Natural killer cell treated with Interleukin-12 subunit alpha and Interleukin-12 subunit beta and Interleukin-15 and Interleukin-18, amount 100 ng/mL, for 72 hours (primary cell): ENCODE results near the gene IL17RA. TPM values are rescaled to one million over a fixed set of nuclear protein-coding genes. Genes with fewer than 3 reads are reported as not detected.
A peak's percentile ranks its signal among the peaks of the same experiment; 100 is the strongest.
"Not testable (repeated sequence)": the region's sequence is repeated elsewhere in the genome, so short reads cannot be mapped to it uniquely, and the experiment has no call there.

Source experiments
- ATAC-seq, 2 donors: fragments of 150-1000 bp; cut with Tn5 transposase in 1 of 2; sonication (Bioruptor Pico), chemical (Tn5 transposase) in 1 of 2; 2 replicates each; pipeline ENCODE4 v1.10.0; 2021
- DNase-seq: peaks from one replicate; pipeline ENCODE4 v3.0.0; 2022; ENCODE audit warnings: low spot score
- H3K27ac Mint-ChIP-seq, 2 donors: 1 replicate in 1 of 2; 2 replicates in 1 of 2; pipeline ENCODE4 v1.8.0; 2022; ENCODE audit warnings: mixed read lengths in 2 of 2, mild to moderate bottlenecking in 1 of 2, moderate library complexity in 1 of 2
- H3K27me3 Mint-ChIP-seq, 2 donors: 1 replicate in 1 of 2; 2 replicates in 1 of 2; pipeline ENCODE4 v1.8.0; 2022; ENCODE audit warnings: mixed read lengths in 2 of 2
- H3K36me3 Mint-ChIP-seq: one replicate; pipeline ENCODE4 v1.8.0; 2022; ENCODE audit warnings: mixed read lengths
- H3K4me1 Mint-ChIP-seq, 2 donors: 1 replicate in 1 of 2; 2 replicates in 1 of 2; pipeline ENCODE4 v1.8.0; 2022; ENCODE audit warnings: low read depth in 2 of 2, mixed read lengths in 2 of 2, mild to moderate bottlenecking in 1 of 2
- H3K4me3 Mint-ChIP-seq: one replicate; pipeline ENCODE4 v1.8.0; 2022; ENCODE audit warnings: mixed read lengths
- H3K9me3 Mint-ChIP-seq: 2 replicates; pipeline ENCODE4 v1.8.0; 2022; ENCODE audit warnings: mixed read lengths
- total RNA-seq, 2 donors: library from RNA; stranded (reverse); gene quantifications; one replicate each; pipeline ENCODE4 v1.2.3, GENCODE V29; 2022

IL17RA gene
- total RNA-seq, 2 donors from 2014 or later = 26.5 to 70.5 TPM

DNA sequence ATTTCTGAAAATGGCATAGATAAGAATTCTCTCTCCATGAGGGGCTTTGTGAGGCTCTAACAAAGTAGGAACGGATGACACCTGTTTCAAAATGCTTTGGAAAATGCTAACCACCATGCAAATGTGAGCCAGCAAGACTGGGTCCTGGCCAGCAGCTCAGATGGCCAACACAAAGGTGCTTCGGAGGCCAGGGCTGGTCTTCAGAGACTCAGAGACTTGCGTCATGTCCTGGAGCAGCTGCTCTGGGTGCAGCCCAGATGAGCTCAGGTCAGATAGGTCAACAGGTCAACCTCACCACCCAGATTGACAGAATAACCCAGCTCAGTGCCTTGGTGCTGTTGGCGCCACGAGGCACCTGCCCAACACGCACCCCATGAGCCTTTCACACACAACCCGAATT, 48.3 kb downstream of the IL17RA start:
- DNase-seq (no peak), ATAC-seq (no peak)
- Mint-ChIP-seq H3K4me3 (no peak overlapping the region), H3K27ac (no peak overlapping the region), H3K36me3 (no peaks in the 10 kb centered on the region), H3K27me3 (no peaks in the 10 kb centered on the region), H3K9me3 (no peaks in the 10 kb centered on the region), H3K4me1 (no peaks in the 10 kb centered on the region)

- ATAC-seq (no peak), DNase-seq (no peak)
- Mint-ChIP-seq H3K27me3 (no peaks in the 10 kb centered on the region), H3K9me3 (no peaks in the 10 kb centered on the region), H3K4me3 (no peak overlapping the region), H3K36me3 (no peaks in the 10 kb centered on the region), H3K4me1 (no peaks in the 10 kb centered on the region), H3K27ac (no peak overlapping the region)
Observed at GRCh38 chr22:17135153-17135760, 50.5 kb downstream of the IL17RA start.

- H3K27ac Mint-ChIP-seq = no peak overlapping the region
- H3K4me3 Mint-ChIP-seq = no peak overlapping the region
- no peaks in the 10 kb centered on the region for H3K27me3 Mint-ChIP-seq
- H3K9me3 Mint-ChIP-seq = no peaks in the 10 kb centered on the region
- DNase-seq (no peak), ATAC-seq (no peak)
- H3K4me1 Mint-ChIP-seq = no peaks in the 10 kb centered on the region
- no peaks in the 10 kb centered on the region for H3K36me3 Mint-ChIP-seq
Observed at GRCh38 chr22:17137170-17137569, 52.4 kb downstream of the IL17RA start.

- Mint-ChIP-seq H3K27me3 (no peaks in the 10 kb centered on the region), H3K9me3 (no peaks in the 10 kb centered on the region), H3K4me3 (no peak overlapping the region), H3K36me3 (no peaks in the 10 kb centered on the region), H3K4me1 (no peaks in the 10 kb centered on the region), H3K27ac (no peak overlapping the region)
- no peak for ATAC-seq
- DNase-seq = no peak
Observed at GRCh38 chr22:17137861-17138425, 53.1 kb downstream of the IL17RA start.

- Mint-ChIP-seq H3K27ac (no peak overlapping the region), H3K36me3 (no peaks in the 10 kb centered on the region), H3K4me3 (no peak overlapping the region)
Observed at GRCh38 chr22:17138513-17138912, 53.7 kb downstream of the IL17RA start.

DNA sequence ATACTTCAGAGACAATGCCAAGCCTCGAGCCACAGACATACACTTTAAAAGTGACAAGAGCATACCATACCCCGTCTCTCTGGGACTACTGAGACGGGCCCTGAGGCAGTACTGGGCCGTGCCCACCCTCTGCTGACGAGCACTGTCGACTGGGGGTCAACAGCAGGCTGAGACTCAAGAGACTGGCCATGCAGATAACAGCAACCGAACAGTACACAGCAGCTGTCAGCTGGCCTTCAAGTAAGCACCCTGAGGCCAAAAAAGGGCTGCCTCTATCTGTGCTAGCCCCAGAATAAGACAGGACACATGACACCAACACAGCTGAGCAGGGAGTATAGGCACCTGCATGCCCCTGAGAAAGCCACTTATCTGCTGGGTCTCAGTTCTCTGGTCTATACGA, 55.2 kb downstream of the IL17RA start:
- ATAC-seq = no peak
- Mint-ChIP-seq H3K36me3 (no peaks in the 10 kb centered on the region), H3K4me3 (no peak overlapping the region), H3K27ac (no peak overlapping the region), H3K27me3 (no peaks in the 10 kb centered on the region), H3K4me1 (no peaks in the 10 kb centered on the region), H3K9me3 (no peaks in the 10 kb centered on the region)
- DNase-seq = no peak

More at GRCh38 chr22:17138513-17138912, 53.7 kb downstream of the IL17RA start:
- ATAC-seq = no peak
- H3K27me3 Mint-ChIP-seq = no peaks in the 10 kb centered on the region
- H3K4me1 Mint-ChIP-seq = no peaks in the 10 kb centered on the region
- no peaks in the 10 kb centered on the region for H3K9me3 Mint-ChIP-seq
- no peak for DNase-seq

DNA sequence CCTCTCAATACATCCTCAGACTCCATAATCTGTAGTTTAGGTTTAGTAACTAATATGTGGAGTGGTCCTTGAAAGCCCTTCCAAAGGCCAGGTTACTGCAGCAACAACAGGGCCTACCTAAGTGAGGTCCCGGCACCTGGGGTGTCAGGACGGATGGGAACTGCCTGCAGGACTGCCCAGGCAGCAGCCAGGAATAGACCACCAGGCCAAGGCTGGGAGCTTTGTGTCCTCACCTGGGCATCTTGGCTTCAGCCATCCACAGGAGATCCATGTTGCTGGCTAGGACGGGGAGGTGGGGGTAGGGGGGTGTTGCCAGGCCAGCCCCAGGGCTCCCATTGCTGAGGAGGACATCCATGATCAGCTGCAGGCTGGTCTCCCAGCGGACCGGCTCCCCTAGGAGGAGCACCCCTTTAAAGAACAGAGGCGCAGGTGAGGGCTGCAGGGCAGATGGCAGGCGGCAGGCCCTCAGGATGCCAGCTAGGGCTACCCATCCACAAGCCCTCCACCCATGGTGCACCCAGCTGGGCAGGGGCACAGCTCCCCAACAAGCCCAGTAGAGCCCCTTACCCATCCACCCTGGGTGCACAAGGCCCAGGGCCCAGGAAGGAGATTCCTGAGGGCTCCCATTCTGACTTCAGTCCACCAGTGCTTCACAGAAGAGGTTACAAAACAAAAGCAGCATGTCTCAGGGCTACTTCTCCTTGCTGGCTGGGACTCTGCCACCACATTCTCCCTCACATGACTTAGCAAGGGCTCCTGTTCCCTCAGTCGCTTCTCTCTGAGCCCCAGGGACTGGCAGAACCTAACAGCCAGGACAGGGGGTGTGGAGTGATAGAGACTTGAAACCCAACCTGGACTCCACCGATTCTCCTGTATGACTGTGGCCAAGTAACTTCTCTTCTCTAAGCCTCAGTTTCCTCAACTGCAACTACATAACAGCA, 56.3 kb downstream of the IL17RA start:
- Mint-ChIP-seq H3K36me3 (no peaks in the 10 kb centered on the region), H3K4me3 (no peak overlapping the region), H3K27ac (no peak overlapping the region), H3K27me3 (no peaks in the 10 kb centered on the region), H3K9me3 (no peaks in the 10 kb centered on the region), H3K4me1 (no peaks in the 10 kb centered on the region)
- DNase-seq (no peak), ATAC-seq (peak in 1 of 2 donors; percentile 36)

- H3K27me3 Mint-ChIP-seq = no peaks in the 10 kb centered on the region
Observed at GRCh38 chr22:17143101-17143500, 58.3 kb downstream of the IL17RA start.

DNA sequence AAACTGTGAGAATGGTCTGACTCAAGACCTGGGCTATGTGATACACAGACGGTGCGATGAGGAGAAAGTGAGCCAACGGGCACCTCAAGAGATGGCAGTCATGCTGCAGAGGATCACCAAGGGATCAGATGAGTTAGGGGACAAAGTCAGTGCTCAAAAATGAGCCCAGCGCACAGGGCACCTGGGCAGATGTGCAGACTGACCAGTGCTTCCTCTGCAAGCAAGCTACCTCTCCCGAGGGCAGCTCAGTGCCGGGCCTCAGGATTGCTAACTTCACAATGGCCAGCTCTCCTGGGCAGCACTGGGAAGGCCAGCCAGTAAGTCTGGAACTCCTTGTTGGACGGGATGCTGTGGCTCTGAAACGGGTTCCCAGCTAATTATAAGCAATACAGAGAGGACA, 59.0 kb downstream of the IL17RA start:
- Mint-ChIP-seq H3K27ac (no peak overlapping the region), H3K4me3 (no peak overlapping the region), H3K4me1 (peaks cover 0 to 5% of the 10 kb centered on the region in 2 donors), H3K27me3 (no peaks in the 10 kb centered on the region), H3K9me3 (no peaks in the 10 kb centered on the region), H3K36me3 (peaks cover 5% of the 10 kb centered on the region)
- ATAC-seq (no peak), DNase-seq (no peak)

More at GRCh38 chr22:17143101-17143500, 58.3 kb downstream of the IL17RA start:
- DNase-seq (no peak), ATAC-seq (no peak)
- Mint-ChIP-seq H3K9me3 (no peaks in the 10 kb centered on the region), H3K36me3 (peaks cover 5% of the 10 kb centered on the region), H3K4me1 (peaks cover 0 to 3% of the 10 kb centered on the region in 2 donors), H3K27ac (no peak overlapping the region), H3K4me3 (no peak overlapping the region)

DNA sequence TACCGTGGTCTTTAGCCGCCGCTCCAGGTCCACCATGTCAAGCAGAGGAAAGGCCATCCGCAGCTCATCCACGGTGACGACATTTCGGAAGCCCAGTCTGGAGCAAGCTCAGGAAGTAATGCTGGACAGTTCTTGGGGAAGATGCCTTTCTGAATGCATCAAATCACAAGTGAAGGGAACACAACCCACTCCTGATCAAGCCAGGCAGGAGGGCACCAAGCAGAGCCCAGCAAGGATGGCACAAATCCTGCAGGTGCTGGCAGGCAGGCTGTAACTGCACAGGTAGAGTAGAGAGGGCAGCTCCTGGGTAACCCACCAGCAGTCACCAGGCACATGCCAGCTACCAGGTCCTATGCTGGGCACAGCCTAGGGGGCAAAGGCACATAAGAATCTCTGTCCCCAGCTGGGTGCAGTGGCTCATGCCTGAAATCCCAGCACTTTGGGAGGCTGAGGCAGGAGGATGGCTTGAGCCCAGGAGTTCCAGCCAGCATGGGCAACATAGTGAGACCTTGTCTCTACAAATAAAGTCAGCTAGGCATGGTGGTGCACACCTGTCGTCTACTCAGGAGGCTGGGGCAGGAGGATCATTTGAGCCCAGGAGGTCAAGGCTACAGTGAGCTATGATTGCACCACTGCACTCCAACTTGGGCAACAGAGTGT, 60.4 kb downstream of the IL17RA start:
- peaks cover 5% of the 10 kb centered on the region for H3K36me3 Mint-ChIP-seq
- no peaks in the 10 kb centered on the region for H3K9me3 Mint-ChIP-seq
- H3K27me3 Mint-ChIP-seq = no peaks in the 10 kb centered on the region
- H3K27ac Mint-ChIP-seq = no peak overlapping the region
- no peak for DNase-seq
- H3K4me3 Mint-ChIP-seq = no peak overlapping the region
- H3K4me1 Mint-ChIP-seq = peaks cover 0 to 8% of the 10 kb centered on the region in 2 donors
- ATAC-seq = no peak

DNA sequence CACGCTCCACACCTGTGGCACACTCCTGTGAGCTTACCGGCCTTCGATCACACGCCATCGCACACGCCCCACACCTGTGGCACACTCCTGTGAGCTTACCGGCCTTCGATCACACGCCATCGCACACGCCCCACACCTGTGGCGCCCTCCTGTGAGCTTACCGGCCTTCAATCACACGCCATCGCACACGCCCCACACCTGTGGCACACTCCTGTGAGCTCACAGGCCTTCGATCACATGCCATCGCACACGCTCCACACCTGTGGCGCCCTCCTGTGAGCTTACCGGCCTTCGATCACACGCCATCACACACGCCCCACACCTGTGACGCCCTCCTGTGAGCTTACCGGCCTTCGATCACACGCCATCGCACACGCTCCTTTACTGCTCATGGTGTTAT, 62.7 kb downstream of the IL17RA start:
- not testable (repeated sequence) for DNase-seq, H3K9me3 Mint-ChIP-seq, H3K27ac Mint-ChIP-seq, H3K36me3 Mint-ChIP-seq, H3K4me3 Mint-ChIP-seq, H3K27me3 Mint-ChIP-seq, ATAC-seq
- H3K4me1 Mint-ChIP-seq = peaks cover 5 to 14% of the 10 kb centered on the region in 2 donors

DNA sequence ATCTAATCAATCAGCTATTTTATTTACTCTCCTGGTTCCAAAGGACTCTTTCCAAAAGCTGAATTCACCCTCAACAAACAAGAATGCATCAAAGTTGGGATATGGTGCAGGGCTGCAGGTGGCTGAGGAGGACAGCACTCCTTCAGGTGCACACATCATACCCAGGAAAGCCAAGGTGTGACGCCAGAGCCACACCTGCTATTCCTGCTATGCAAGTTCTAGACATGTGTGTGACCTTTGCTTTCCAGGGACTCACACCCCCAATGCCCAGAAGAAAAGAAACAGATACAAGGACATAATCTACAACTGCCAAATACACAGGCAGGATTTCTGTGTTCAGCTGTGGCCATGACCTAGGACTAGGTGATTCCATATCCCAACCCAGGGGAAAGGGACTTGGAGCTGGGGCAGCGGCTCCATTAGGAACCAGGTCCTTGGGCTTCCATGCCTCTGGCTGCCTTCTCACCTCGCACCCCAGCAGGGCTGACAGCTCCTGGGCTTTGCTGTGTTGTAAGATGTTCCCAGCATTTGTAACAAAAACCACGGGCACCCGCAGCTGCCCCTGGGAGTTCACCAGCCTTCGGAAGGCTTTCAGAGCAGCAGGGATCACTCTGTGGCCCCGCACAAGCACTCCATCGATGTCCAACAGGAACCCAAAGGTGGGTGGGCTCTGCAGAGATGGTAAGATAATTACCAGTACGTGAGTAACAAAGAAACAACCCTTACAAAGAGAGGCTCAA, 64.4 kb downstream of the IL17RA start:
- H3K27ac Mint-ChIP-seq = no peak overlapping the region
- no peak overlapping the region for H3K4me3 Mint-ChIP-seq
- peaks cover 5% of the 10 kb centered on the region for H3K36me3 Mint-ChIP-seq
- H3K27me3 Mint-ChIP-seq = no peaks in the 10 kb centered on the region
- DNase-seq (no peak), ATAC-seq (no peak)
- H3K4me1 Mint-ChIP-seq = peaks cover 5 to 16% of the 10 kb centered on the region in 2 donors
- H3K9me3 Mint-ChIP-seq = no peaks in the 10 kb centered on the region

GRCh38 chr22:17152340-17152739, 67.5 kb downstream of the IL17RA start:
- Mint-ChIP-seq H3K4me3 (no peak overlapping the region), H3K4me1 (peaks cover 12 to 21% of the 10 kb centered on the region in 2 donors), H3K9me3 (no peaks in the 10 kb centered on the region), H3K36me3 (peaks cover 5% of the 10 kb centered on the region), H3K27ac (peak overlapping the region in 1 of 2 donors; percentile 37), H3K27me3 (no peaks in the 10 kb centered on the region)
- ATAC-seq (no peak), DNase-seq (no peak)
